Stimulated activated CD4-positive, alpha-beta T cell treated with anti-CD3 and anti-CD28 coated beads, Interleukin-15, amount 100 ng/mL, for 48 hours (primary cell): Measurements from ENCODE around the gene ARVCF.

ENCODE experiments used
- DNase-seq, 2 donors: peaks; one replicate each; pipeline ENCODE4 v3.0.0-alpha.2; 2020; ENCODE audit warnings: low read depth in 2 of 2

The ARVCF gene

DNA sequence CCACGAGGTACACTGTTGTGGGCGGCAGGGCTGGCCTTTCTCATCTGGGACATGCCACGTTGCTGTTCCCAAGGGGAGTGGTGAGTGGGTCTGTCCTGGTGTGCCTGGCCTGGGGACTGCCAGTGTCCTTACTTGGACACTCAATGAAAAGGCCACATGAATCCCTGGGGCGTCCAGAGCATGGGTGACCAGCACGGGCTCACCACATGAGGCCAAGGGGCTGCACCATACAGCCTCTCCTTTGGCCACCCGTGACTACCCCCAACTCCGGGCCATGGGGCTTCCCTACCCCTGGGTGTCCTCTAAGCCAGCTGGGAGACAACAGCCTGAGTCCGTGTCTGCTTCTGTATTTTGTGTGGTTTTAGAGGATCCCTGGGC is 54.8 kb downstream of the ARVCF start:
- DNase-seq: no peak

DNA sequence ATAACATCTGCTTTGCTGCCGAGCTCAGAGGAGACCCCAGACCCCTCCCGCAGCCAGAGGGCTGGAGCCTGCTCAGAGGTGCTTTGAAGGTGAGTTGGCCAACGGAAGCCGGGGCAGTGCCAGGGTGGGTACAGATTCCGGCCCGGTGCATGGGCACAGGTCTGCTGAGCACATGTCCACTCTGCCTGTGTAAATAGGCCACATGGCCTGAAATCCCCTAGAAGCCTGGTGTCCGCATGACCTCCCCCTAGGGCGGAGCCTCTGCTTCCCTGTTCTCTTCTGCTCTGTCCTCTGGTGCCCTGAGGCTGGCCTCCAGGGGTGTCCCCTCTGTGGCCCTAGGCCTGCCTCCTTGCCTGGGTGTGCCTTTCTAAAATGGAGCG is 55.4 kb downstream of the ARVCF start:
- DNase-seq: no peak

DNA sequence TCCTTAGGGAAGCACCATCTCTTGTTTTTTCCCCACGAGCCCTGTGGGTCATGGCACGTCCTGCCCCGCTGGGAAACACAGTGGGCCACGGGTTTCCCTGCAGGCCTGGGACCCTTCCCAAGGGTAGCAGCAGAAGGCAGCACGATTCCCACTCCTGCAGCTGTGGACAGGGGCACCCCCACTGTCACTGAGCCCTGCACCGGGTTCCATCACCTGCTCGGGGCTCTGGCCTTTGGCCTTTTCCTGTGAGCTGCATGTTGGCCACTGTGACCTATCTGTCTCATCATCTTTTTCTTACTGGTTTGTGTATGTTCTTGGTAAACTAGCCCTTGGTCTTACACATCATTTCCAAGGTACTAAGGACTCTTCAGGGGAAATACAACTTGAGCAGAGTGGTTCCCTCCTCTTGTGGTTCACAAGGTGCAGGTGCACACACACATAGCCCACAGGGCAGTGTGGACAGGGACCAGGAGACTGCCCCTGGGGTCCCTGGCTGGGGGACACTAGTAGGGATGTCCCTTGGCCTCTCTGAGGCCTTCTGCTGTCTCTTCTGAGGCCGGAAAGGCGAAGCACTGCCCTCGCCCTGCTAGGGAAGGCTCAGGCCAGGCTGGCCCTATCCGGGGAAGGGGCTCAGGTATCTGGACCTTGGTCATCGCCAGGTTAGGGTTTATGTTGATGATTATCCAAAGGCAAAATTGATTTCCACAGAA is 56.0 kb downstream of the ARVCF start:
- no peak for DNase-seq

DNA sequence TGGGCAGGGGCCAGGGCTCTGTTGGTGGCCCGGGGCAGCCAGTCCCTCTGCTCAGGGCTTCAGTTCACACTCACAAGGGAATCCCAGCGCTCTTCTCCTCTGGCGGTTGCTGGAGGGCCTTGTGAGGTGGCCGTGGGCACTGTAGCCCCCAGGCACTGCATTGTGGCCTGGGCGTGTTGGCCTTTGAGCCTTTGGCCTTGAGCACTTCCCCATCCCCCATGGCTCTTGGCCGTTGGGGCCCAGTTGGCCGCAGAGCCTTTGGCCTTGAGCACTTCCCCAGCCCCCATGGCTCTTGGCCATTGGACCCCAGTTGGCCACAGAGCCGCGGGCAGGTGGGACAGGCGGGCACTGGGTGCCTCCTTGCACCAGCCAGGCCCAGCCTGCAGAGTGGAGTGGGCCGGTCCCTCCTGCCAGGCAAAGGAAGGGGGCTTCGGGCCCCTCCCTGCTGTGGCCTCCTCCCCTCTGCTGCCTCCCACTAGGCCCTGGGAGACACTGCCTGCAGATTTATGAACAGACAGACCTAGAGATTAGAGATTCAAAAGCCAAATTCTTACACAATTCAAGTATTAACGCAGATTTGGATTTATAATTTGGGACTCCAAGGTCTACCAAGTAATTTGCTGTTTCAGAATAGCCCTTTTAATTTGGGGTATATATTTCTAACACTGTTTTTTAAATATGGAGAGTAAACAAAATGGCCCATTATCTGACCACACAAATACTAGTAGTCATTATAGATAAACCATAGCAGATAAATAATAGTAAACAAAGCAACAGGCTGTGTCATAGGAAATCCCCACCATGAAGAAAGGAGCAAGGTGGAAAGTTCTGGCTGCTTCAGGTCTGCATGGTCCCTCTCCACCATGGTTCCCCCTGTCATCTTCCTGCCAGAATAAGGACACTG is 56.8 kb downstream of the ARVCF start:
- no peak for DNase-seq

DNA sequence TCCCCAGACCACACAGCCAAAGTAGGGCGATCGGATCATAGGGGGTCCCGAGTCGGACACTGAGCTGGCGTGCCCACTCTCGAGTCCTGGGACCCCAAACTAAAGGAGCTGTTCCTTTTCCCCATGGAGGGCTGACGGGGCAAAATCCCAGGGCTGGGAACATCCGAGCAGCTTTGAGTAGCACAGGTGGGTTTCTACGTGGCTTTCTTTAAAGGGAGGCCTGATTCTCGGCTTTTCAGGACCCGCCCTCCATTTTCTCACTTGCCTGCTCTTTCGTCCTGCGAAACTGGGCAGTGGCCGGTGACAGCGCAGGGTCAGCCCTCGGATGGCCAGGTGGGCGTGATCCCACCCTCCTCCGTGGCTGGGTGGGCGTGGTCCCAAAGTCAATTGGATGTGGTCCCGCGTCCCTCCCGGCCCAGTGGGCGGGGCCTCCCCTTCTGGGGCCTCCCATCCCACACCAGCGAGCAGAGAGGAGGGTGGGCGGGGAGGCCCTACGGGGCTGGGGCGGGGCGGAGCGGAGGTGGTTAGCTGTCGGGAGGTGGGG is 57.5 kb downstream of the ARVCF start:
- DNase-seq: no peak

DNA sequence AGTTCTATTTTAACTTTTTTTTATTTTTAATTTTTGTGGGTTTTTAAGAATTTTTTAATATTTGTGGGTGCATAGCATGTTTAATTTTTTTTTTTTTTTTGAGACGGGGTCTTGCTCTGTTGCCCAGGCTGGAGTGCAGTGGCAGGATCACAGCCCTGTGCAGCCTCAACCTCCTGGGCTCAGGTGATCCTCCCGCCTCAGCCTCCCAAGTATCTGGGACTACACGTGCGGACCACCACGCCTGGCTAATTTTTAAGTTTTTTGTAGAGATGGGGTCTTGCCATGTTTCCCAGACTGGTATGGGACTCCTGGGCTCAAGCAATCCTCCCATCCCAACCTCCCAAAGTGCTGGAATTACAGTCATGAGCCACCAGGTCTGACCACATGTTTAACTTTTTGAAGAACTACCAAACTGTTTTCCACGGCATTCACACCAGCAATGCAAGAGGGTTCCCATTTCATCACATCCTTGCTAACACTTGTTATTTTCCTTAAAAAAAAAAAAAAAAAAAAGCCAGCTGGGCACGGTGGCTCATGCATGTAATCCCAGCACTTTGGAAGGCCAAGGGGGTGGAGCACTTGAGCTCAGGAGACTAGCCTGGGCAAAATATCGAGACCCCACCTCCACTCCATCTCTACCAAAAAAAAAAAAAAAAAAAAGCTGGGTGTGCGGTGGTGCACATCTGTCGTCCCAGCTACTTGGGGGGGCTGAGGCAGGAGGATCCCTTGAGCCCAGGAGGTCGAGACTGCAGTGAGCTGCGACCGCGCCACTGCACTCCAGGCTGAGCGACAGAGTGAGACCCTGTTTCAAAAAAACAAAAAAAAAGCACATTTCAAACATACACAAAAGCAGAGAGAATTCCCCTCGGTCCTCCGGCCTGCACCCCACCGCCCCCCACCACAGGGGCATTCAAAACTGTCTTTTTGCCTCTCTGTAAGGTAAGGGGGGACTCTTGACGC is 58.3 kb downstream of the ARVCF start:
- DNase-seq: no peak

DNA sequence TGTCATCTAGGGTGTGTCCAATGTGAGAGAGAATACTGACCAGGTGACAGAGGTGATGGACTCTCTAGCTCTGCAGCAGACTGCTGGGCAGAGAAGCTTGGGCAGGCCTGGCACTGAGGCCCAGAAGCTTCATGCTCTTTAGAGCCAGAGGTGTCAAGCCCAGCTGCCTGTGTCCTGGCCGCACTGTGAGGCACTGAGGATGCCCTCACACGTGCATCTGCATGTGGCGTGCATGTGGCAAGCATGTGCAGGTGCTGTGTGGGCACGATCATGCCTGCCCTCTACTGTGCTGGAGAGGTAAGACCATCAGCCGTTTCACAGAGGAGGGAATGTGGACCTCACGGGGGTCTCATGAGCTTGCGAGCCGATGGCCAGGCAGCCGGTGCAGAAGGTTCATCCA is 59.2 kb downstream of the ARVCF start:
- no peak for DNase-seq

DNA sequence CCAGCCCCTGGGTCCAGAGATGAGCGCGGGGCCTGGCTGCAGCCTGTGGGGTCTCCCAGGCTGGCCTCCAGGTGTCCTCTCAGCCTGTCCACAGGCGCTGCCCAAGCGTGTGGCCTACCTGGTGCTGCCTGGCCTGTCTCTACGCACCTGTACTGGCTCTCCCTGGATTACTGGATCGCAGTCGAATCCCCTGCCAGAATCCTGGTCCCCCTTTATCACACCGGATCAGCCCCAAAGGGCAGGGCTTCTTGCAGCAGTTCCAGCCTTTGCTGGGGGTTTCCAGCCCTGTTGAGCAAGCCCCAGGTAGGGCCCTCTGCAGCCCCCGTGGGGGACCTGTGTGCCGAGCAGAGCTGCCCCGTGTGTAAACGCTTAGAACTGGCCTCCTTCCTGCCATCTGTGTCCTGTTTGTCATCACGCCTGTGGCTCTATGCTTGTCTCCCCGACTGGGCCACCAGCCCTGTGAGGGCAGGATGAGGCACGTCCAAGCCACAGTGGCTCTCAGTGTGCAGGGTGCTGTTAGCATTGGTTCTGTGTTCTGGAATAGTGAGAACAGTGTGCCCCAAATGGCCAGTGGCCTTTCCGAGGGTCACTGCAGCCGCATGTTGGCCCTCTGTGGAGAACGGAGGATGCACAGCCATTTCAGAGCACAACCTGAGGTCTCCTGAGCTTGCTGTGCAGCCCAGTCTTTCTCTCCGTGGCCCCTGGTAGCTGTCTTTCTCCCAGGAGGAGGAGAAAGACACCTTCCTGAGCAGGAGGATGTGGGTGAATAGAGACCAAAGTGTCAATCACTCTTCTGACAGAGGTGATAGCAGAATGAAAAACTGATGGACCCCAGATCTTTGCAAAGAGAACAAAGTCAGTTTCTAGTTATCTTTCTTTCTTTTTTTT is 61.1 kb downstream of the ARVCF start:
- no peak for DNase-seq

DNA sequence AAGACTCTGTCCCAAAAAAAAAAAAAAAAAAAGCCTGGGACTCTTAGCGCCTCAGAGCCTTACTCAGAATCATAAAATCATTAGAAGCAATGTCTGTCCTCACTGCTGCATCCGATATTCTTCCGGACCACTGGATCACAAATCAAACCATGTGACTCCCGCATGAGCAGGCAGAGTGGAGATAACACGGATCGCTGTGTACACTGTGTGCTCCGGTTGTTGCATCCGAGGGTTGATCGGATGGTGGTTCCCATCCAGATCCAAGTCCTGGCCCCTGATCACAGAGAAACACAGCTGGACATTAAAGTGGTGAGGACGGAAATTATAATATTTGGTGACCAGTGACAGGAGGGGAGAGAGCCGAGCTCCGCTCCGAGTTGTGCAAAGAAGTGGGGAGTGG is 65.3 kb downstream of the ARVCF start:
- no peak for DNase-seq

DNA sequence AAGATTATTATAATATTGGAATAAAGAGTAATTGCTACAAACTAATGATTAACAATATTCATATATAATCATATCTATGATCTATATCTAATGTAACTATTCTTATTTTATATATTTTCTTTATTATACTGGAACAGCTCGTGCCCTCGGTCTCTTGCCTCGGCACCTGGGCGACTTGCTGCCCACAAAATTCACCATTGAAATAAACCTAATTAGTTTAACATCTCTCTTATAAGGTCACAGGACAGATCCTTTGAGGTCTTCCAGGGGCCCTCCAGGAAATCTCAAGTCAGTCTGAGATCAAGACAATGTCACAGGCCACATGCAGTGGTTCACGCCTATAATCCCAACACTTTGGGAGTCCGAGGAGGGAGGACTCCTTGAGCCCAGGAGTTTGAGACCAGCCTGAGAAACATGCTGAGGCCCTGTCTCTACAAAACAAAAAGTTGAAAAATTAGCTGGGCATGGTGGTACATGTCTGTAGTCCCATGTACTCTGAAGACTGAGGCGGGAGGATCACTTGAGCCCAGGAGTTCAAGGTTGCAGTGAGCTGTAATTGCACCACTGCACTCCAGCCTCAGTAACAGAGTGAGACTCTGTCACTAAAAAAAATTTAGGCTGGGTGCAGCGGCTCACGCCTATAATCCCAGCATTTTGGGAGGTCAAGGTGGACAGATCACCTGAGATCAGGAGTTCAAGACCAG is 68.4 kb downstream of the ARVCF start:
- no peak for DNase-seq

DNA sequence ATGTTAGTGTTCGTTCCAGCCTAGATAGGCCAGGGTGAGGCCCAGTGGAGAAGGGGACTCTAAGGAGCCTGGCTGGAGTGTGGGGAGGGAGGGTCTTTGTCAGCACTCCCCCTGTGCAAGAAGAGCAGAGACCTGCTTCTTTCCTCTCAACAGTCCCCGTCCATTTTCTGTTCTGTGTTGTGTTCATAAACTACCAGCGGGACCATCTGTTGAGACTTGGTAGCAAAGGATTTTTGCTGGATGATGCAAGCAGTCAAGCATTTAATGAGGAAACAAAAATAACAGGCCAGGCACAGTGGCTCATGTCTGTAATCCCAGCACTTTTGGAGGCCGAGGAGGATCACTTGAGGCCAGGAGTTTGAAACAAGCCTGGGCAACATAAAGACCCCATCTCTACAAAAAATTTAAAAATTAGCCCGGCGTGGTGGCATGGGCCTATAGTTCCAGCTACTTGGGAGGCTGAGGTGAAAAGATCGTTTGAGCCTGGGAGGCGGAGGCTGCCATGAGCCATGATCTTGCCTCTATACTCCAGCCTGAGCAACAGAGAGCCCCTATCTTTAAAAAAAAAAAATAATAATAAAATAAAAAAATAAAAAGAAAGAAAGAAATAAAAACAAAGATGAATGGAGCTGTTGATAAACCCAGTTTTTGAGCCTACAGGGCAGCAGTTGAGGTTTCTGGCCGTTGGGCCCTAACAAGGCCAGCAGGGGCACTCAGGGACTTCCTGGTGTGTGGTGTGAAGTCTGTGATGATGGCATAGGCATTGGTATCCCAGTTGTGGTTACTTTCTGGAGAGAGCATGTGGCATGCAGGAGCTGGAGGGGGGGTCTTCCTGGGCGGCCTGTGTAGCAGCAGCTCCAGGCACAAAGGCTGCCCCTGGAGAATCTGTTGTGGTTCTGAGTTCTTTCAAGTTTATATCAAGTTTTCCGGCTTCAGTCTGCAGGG is 73.3 kb downstream of the ARVCF start:
- DNase-seq: no peak

DNA sequence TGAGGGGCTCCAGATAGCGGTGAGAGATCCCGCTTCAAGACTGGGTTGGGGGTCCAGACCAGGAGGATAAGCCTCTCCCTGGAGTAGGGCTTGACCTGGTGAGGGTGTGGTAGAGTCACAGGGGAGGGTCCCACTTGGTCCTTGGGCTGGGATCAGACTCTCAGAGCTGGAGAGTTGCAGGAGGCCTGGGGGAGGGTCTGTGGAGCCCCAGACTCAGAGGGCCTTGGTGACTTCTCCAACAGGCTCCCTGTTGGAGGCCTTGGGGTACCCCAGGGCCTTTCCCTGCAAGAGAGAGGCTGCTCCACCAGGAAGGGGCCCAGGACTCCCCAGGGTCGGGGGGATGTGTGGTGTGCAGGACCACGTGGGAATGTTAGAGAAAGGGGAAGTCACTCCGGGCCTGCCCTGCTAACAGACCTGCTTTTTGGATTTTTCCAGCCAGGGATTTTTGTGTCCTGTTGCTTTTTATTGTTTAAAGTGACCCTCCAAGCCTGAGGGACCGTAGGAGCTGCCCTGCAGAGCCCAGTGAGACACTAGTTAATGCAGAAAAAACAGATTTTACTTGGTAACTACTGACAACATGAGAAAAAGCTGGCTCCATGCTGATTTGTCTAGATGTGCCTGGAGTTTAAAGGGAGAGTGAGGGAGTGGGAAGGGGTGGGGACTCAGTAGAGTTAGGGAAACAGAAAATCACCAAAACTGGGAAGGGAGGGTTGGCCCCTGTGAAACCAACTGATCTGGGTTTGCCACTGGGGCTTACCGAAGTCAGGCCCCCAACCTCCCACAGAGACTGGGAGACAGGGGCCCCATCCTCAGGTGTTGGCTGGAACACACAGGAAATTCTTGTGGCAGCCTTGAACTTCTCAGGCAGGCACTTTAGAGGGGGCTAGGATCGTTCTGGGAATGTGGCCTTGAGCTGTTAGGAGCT is 74.2 kb downstream of the ARVCF start:
- DNase-seq: no peak

DNA sequence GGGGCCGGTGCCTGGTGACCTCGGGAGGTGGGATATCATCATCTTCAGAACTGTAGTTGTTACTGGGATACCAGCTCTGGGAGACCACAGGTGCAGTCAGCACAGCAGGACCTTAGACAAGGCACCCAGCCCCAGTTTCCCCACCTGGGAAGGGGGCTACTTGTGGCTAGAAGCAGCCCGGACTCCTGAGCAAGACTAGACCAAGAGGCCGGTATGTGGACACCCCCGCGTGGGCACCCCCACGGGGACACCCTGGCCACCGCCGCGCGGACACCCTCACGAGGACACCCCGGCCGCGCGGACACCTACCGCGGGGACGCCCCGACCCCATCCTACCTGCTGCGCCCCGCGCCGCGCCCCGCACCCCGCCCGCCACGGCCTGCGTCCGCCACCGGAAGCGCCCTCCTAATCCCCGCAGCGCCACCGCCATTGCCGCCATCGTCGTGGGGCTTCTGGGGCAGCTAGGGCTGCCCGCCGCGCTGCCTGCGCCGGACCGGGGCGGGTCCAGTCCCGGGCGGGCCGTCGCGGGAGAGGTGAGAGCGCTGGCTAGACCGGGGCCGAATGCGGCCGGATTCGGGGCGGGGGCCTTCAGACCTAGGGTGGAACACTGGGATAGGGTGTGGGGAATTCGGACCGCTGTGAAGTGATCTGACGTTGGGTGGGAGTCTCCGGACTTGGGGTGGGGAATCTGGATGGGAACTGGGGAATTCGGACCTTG is 75.1 kb downstream of the ARVCF start, which contains the start of the genes COMT and TXNRD2:
COMT (plus strand) TSS at position 408 of the 718 bp plus-strand sequence. CDS start 20,755 bp downstream, outside the sequence.
TXNRD2 (minus strand) TSS at position 454 of the 718 bp plus-strand sequence; CDS start at position 439, 15 bp downstream.
- peak; percentile 48 to 55 for DNase-seq

DNA sequence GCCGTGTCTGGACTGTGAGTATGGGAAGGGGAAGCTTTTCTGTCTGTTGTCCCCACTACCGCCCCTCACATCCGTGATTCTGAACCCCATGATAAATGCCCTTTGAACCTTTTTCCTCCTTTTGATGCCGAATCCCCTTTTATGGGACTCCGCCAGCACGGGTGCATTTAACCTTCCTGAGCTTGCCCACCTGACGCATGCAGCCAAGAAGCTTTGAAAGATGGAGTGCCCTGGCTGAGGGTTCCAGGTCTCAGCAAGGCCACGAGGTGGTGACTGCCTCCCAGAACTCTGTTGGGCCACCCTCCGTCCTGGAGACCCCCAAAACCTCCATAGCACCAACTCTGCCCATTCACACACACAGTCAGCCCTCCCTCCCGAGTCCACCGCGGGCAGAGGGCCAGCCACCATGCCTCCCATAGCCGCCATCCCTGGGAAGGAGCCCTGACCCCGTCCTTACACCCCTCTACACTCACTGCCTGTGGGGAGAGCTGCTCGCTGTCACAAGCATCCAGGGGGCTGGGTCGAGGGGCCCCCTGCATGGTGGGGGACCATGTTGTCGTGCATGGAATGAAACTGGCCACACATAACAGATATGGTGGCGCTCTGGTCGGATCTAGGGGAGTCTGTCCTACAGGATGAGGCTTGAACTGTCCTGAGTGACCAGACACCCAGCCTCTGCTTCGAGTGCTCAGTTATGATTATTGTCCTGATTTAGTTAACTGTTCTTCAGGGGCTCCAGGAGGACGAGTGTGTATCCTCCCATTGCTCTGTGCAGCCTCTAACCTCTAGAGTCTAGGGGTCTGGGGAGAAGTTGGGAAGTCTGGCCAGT is 75.9 kb downstream of the ARVCF start:
- DNase-seq: no peak

DNA sequence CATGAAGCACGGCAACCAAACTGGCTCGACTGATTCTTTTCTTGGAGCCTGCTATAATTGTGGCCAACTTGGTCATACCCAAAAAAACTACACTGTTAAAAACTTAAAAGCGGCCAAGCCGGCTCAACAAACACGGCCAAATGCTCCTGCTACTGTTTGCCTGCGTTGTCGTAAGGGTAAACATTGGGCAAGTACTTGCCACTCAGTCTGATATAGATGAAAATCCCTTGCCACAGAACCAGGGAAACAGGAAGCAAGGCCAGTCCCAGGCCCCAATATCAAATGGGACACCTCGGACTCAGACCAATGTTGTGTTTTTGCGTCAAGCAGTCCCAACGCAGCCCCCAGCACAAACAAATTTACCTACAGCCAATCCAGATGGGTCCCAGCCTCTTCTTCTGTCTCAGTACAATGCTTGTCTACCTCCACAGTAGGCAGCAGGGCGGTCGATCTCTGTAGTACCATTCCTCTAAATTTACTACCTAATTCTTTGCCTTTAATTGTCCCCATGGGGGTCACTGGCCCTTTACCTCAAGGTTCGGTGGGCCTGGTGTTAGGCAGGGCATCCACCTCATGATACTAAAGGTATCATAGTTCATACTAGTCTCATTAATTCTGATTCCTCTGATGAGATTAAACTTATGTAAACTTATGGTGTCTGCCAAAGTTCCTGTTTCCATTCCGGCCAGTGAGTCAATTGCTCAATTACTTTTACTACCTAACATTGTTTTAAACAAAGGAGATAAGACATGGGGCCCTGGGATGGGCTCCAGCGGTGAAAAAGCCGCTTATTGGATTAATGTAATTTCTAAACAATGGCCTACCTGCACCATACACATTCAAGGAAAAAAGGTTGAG is 78.8 kb downstream of the ARVCF start:
- DNase-seq: no peak
